NCI-H446 (cell line): Measurements from ENCODE around the gene CPEB3.
"Not testable (repeated sequence)": the region's sequence is repeated elsewhere in the genome, so short reads cannot be mapped to it uniquely, and the experiment has no call there.

Source experiments
- DNase-seq, 2 experiments: peaks; one replicate each; lab custom pipeline; 2025; lab: John Stamatoyannopoulos, UW

CPEB3 gene

DNA sequence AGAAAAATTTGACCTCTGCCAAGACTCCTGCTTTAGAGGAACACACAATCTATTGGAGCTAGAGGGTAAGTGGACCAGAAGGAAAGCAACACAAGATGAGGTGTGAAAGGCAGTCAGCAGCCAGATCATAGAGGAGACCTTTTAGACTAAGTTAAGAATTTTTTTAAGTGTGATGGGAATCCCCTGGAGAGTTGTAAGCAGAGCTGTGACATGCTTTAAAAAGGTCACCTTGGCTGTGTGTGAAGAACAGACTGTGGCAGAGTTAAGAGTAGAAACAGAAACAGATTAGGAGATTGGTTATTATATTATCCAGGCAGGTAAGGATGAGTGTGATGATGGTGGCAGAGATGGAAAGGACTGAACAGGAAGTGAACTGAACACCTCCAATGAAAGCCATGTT, 23.5 kb downstream of the CPEB3 start:
- no peak for DNase-seq

DNA sequence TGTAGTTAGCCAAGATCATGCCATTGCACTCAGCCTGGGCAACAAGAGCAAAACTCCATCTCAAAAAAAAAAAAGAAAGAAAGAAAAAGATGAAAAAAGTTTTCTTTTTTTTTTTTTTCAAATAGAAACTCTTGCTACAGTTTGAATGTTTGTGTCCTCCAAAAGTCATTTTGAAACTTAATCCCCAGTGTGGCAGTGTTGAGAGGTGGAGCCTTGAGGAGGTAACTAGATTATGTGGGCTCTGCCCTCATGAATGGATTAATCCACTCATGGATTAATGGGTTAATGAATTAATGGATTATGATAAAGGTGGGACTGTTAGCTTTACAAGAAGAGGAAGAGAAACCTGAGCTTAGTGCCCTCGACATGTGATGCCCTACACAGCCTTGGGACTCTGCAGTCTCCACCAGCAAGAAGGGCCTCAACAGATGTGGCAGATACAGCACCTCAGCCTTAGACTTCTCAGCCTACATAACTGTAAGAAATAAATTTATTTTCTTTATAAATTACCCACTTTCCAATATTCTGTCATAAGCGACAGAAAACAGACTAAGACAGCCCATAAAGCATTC, 25.1 kb downstream of the CPEB3 start:
- DNase-seq, result no peak

DNA sequence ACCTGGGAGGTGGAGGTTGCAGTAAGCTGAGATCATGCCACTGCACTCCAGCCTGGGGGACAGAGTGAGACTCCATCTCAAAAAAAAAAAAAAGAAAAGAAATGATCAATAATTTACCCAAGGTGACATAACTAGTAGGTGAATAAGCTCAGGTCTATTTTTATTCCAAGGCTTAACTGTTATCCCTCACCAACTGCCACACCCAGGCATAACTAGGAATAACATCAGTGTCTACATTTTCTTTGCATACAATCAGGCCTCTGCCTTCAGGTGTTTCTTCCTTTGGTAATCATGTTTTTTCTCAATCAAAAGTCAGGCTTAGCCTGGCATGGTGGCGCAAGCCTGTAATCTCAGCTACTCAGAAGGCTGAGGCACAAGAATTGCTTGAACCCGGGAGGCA, 26.6 kb downstream of the CPEB3 start:
- no peak for DNase-seq

DNA sequence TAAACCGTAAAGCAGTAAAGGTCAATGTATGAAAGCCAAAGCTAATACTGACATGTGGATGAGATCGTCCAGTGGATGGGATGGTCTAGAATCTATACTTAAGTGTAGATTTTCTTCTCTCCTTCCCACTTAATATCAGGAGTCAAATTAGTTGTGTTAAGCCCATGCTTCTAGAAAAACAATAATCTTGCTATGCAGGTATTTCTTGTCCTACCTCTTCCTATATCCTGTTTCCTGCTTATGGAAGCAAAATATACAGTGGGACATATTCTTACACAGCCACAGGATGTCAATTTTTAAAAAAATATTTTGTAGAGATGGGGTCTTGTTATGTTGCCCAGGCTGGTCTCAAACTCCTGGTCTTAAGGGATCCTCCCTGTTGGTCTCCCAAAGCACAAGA, 27.5 kb downstream of the CPEB3 start:
- no peak for DNase-seq

DNA sequence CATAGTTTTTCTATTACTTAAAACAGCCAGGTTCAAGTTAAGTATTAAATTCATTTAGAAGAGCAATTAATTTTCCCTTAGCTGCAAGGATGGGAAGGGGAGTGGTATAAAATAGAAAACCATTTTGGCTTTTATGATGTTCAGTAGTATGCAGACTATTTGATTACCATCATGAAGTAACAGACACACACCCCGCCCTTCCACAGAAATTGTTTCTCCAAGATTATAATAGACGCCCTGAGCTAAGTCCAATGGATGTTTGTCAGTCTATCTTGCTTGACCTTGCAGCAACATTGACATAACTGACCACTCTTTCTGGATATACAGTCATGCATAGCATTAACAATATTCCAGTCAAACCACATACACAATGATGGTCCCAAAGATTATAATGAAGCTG, 42.3 kb downstream of the CPEB3 start:
- DNase-seq, result no peak

DNA sequence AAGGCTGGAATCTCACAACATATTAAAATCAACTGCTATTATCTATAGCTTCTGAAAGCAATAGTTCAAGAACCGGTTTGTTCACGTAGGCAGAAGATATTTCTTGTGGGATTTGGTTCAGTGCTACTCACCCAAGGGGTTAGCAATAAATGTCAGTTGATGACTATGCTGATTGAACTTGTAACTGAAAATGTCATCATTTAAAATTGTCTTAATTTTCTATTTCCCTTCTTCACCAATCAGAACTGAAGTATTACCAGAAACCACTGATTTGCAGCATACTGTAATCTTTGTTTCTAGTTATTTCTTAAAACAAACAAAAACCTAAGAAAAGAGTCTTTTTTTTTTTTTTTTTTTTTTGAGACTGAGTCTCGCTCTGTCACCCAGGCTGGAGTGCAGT, 46.1 kb downstream of the CPEB3 start:
- no peak for DNase-seq

DNA sequence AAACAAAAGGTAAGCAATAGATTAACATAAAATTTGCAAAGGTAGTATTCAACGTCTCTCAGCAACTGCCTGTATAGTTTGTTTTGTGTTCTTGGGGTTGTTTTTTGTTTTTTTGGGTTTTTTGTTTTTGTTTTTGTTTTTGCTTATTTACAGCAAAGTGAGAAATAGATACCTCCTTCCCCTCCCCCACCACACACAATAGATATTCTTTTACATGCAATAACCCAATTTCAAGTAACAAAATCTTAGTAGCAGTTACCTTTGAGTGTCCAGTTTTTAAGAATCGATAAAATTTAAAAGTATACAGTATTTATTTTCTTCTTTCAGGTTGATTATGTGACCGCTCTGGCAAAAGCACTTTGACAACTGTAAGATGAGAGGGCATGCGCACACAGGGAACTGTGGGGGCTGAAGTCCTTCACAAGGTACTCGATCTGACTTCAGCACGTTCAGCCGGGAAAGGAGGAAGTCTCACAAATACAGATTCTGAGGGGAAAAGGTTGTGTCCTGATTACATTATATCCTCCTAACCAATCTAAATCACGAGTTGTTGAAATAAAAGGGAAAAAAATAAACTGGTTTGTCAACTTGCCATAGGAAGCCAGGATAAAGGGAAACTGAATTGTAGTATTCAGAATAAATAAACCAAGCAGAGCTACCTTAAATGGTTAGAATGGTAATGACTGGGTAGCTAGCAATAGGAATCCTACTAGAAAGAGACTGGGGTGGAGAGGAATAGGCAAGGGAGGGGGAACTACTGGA, 47.8 kb downstream of the CPEB3 start:
- DNase-seq, result peak in 1 of 2 experiments; percentile 6

DNA sequence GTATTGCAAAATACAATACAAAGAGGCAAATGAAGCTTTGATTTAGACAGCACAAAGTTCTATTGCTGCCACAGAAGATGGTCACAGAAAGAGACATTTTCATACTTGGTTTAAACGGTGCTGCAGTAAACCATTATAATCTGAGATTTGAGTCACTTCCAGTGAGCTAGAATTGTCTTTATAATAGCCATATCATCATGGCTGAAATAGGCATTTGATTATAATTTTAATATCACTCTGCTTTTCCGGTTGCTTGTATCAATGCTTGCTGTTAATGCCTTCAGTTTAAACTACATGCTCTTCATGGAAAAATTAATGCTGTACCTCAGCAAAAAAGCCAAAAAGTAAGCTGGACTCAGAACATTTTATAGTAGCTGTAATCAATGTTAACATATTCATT, 48.5 kb downstream of the CPEB3 start:
- DNase-seq, result no peak

DNA sequence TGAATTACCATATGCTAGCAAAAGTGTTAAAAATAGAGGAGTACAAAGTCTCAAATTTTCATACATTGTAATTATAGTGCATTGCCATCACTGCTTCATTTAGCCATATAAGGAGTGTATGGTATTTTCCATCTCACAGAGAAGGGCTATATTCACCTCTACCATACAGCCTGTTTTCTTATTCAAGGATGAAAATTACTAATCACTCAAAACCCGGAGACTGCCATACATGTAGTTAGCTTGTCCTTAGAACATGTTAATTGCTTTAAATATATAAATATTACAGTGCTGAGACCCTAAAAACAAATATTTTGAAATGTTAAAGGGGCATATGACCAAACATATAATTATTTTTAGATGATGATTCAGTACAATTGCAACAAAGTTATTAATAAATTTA, 49.4 kb downstream of the CPEB3 start:
- no peak for DNase-seq

DNA sequence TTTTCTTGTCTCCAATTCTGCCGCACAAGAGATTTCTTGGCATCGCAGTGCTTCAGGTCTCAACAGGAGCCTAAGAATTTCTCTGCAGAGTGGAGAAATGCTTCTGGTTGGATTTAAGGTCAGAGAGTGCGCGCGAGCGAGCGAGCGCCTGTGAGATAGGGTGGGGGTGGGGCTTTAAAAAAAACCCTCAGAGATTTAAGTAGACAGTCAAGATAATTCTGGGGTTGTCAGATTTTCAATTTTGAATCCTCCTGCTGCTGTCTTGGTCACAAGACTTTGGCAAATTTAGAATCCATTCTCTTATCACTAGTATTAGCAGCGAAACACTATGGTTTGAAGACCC, 49.7 kb downstream of the CPEB3 start:
- no peak for DNase-seq

DNA sequence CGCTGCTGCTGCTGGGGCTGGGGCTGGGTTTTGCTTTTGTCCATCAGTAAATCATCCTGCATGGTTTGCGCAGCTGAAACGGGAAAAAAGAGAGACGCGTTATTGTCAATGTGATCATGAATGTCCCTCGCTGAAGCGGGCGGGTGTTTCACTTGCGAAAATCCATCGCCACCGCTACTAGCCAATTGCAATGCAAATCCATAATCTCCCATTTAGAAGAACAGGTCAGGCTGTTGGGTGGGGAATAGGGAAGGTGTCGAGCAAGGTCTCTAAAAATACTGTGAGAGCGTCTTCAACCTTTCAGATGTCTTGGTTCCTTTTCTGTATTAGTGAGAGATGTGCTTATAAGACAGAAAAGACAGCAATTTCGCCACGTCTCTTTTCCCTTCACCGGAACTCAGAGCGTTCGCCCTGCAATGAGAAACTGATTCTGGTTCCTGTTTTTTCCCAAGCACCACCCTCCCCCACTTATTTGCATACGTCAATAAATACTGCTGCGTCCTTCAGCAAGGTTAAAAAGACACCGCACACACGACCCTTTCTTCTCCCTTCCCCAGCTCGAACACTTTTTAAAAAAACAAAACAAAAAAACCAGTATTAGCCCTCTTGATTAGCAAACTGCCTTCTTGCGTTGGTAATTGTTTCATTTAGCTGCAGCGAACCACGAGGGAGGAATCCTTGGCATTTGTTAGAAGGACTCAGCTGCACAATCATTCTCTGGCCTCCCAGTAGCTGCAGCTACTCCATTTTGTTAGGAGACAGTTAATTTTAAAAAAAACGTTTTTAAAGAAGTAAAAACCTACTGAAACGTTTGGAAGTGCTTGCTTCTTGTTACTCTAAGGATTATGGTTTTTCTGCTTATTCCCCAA, 50.4 kb downstream of the CPEB3 start:
- DNase-seq, result no peak

DNA sequence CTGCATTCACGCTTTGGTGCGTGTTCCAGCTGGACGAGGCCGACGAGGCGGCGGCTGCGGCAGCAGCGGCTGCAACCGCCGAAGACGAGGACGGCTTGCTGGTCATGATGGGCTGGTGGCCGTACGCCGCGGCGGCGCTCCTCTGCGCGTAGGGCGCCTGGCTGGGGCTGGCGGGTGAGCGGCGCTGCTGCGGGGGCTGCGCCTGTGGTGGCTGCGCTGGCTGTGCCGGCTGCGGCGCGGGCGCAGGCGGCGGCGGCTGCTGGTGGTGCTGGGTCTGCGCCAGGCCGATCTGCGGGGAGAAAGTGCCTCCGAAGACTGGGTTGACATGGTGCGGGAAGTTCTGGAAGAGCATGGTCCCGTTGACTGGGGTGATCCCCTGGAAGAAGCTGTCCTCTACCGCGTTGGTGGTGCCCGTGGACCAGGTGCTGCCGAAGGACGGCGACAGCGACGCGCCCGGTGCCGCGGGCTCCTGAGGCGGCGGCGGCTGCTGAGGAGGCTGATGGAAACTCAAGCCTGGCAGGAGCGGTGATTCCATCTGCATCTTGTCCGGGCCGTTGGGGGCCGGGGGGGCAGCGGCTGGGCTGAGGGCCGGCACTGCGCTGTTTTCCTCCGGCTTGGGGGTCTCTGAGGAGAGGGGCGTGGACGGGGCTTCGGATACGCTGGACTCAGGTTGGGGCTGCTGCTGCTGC, 51.1 kb downstream of the CPEB3 start:
- no peak for DNase-seq

DNA sequence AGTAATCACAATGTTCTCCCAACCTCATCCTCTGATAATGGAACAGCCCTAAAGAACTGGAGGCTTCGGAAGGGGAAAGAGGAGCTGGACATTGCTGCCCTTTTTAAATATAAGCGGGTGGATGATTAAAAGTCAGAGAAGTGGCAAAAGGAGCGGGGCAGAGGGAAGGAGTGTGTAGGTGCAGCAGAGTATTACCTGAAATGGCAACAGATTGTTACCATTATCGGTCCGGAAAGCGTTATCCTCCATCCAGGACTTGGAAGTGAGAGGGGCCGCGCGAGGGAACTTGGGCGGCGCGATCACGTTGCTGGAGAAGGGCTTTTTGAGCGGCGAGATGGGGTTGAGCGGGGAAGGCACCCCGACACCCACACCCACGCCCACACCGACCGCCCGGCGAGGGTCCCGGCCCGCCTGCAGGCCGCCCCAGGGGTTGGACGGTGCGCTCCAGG, 51.7 kb downstream of the CPEB3 start:
- no peak for DNase-seq

DNA sequence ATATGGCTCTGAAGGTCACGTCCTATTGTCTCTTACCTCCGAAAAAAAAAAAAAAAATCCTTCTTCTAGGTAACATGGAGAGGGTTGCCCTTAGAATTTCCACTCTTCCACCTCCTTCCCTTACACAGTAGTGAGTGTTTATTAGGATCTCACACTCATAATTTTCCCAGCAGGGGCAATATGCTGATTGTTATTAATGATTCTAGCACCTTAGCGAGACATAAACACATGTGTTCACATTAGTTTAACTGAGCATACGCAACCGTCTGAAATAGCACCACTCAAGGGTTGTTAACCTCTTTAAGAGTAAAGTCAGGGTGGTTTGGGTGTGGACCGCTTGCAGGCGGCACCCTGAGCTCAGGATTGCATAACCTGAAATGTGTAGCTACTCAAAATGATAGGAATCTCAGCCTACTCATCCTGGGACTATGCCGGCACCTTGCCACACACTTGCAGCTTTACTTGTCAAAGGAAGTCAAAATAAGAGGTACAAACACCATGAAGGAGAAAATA, 52.2 kb downstream of the CPEB3 start:
- DNase-seq, result no peak

DNA sequence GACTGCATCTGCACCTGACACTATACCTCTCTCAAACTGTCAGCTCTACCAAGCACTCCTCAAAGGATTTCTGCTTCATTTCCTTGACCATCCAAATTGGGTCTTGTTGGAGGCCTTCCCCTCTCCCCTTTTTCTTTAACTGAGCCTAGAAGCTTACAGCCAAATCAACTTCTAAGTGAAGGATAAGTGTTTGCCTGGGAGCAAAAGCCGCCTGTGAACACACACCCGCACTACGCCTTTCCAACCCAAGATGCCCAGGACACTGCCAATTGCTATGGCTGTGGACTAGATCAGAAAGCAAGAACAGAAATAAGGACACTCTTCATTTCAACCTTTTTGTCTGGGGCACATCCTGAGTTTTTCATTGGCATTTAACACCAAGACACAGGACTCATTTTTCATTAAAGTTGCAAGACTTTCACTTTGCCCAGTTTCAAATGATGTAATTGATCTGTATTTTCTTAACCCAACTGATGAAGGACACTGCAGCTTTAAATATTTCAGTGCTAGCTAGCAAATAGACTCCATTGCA, 52.8 kb downstream of the CPEB3 start:
- DNase-seq, result no peak

DNA sequence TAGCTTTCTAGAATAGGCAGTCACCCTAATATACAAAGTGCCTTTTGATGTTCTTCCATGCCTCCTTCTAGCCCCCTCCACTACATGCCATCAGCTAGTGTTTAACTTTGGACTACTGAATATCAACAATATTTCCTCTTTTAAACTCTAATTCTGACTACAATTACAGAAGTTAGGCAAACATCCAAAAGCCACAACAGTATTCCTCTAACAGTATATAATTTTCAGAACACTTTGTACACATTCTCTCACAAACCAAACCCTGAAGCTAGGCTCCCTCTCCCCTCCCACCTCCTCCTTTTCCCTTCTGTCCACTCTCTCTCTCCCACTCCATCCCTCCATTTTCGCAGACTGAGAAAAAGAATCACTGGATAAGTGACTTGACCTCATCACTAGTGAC, 59.7 kb downstream of the CPEB3 start:
- no peak for DNase-seq

DNA sequence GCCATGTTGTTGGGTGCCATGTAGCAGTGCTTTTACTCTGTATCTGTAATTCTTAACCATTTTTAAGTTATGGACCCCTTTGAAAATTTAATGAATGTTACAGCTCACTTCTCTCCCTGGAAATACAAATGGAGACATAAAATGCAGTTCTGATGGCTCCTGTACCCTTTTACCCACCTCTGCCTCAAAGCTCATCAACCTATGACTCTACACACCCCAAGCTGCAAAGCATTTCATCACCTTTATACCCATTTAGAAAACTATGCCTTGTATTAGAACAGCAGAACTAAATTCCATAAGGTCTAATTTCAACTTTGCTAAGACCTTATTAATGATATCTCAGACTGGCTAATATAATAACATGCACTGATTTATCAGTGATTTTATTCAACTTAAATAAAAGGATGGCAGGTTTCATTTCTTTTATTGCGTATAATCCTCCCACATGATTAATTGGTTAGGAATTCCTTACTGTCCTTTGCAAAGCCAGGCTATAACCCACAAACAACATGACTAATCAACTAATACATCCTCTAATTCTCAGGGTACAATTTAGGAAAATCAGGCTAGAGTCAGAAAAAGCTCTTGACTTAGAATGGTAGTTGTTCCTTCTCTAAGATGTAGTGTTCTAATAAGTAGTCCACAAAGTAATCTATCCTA, 68.1 kb downstream of the CPEB3 start:
- DNase-seq, result no peak

DNA sequence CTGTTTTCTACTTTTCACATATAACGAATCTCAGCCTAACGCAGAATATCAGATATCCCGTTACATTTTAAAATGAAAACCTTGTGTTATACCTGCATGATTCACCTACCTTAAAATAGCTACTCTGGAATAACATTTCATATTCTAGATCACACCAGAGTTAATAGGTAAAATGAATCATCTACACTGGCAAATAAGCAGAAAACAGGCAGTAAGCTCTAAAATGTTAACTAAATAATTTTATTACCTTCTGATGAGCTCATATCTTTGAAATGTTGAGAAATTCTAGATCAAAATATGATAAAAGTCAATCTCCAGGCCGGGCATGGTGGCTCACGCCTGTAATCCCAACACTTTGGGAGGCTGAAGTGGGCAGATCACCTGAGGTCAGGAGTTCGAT, 71.3 kb downstream of the CPEB3 start:
- no peak for DNase-seq

DNA sequence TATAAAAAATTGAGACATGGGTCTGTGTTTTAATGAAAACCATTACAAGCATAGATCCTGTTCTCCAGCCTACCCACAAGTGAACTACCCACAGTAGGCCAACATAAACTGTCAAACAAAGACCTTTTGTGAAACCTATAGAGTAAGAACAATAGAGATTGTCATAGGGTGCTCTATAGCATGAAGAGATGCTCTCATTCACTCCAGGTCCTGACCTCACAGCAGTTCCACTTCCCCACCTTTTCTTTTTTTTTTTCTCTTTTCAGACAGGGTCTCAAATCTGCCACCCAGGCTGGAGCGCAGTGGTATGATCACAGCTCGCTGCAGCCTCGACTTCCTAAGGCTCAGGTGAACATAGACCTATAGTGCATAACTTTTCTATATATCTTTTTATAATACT, 72.3 kb downstream of the CPEB3 start:
- no peak for DNase-seq

DNA sequence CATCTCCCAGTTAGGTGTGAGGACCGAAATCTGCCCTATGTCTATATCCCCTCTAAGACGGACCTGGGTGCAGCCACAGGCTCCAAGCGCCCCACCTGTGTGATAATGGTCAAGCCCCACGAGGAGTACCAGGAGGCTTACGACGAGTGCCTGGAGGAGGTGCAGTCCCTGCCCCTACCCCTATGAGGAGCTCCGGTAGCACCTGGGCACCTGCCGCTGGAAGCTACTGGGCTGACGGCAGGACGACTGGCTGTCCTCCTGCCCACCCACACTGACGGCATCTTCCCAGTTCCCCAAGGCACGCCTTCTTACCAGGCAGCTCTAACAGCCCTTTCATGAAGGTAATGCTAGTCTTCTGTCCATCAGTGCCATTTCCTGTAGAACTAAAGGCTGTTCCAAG, 74.3 kb downstream of the CPEB3 start:
- DNase-seq, result not testable (repeated sequence)

DNA sequence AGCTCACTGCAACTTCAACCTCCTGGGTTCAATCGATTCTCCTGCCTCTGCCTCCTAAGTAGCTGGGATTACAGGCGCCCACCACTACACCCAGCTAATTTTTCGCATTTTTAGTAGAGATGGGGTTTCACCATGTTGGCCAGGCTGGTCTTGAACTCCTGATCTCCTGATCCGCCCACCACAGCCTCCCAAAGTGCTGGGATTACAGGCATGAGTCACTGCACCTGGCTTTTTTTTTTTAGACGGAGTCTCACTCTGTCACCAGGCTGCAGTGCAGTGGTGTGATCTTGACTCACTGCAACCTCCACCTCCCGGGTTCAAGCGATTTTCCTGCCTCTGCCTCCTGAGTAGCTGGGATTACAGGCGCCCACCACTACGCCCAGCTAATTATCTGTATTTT, 75.7 kb downstream of the CPEB3 start:
- not testable (repeated sequence) for DNase-seq

DNA sequence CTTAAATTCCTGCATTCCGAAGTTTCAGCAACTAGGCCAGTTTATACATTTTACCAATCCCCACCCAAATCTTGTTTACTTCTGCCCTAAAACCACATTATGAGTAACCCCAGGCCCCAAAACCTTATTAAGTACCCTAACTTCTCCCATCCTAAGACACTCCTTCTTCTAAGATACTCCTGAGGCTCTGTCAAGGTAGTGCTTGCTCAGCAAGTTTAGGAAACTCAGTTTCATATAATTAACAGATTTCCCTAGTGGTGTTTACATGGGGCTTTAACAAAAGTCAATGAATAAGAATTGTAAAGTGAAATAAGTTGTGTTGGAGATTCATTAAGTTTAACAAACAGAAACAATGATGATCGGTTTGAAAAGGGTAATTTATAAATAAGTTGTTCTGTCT, 77.8 kb downstream of the CPEB3 start:
- no peak for DNase-seq
